Activated CD4-positive, alpha-beta T cell treated with anti-CD3 and anti-CD28 coated beads, Interleukin-2, Interleukin-6, amounts not matched to agents 100 ng/mL and 50 ng/mL, durations not matched to agents 16 hours and 8 hours (primary cell): ENCODE data around the gene SUCLG1.
"Not testable (repeated sequence)": the region's sequence is repeated elsewhere in the genome, so short reads cannot be mapped to it uniquely, and the experiment has no call there.

Experiments
- DNase-seq: peaks from one replicate; pipeline ENCODE4 v3.0.0-alpha.2; 2020

Gene SUCLG1

DNA sequence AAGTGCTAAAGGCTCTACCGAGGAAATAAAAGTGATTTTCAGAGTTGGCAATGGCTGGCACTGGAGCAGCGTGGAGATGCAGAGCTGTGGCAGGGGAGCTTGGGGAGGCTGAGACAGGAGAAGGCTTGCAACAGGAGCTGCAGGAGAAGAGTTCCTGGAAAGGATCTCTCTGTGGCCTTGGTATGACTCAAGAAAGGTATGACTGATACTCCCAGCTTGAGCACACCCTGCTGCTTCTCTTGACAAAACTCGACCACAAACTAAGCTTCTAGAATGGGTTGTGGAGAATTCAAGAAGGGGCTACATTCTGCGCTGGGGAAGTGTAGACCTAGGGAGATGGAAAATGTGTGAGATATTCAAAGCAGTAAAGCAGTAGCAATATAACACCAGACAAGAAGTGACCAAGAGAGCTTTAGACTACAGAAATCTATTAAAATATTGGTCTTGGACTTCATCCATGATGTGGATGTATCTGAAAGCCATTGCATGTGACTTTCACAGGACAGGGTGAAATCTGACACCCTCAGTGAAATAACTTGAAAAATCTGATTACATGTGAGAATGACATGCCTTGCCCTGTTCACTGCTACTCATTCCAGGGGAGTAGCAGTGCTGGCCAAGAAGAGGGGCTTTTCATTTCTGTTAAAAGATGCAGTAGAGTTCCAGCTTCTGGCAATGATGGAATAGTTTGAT, 41.5 kb downstream of the SUCLG1 start:
- peak; percentile 67 for DNase-seq

DNA sequence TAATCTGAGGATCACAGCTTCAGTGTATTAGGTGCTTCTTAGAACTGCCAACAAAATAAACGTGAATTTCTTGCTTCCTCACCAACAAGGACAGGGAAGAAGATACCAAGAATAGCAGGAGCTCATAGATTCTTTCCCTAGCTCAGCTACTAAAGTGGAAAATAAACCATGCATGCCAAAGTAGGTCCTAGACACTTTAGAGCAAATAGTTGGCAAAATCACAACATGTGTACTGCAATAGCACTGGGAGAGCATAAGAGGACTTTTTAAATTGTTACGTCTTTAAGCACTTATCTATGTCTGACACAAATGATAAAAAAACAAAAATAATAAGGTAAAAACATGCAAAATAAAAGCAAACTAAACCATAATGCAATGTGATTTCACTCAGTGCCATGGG, 49.5 kb downstream of the SUCLG1 start:
- DNase-seq: no peak

DNA sequence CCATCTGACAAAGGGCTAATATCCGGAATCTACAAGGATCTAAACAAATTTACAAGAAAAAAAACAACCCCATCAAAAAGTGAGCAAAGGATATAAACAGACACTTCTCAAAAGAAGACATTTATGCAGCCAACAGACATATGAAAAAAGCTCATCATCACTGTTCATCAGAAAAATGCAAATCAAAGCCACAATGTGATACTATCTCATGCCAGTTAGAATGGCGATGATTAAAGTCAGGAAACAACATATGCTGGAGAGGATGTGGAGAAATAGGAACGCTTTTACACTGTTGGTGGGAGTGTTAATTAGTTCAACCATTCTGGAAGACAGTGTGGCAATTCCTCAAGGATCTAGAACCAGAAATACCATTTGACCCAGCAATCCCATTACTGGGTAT, 57.0 kb downstream of the SUCLG1 start:
- DNase-seq: not testable (repeated sequence)

DNA sequence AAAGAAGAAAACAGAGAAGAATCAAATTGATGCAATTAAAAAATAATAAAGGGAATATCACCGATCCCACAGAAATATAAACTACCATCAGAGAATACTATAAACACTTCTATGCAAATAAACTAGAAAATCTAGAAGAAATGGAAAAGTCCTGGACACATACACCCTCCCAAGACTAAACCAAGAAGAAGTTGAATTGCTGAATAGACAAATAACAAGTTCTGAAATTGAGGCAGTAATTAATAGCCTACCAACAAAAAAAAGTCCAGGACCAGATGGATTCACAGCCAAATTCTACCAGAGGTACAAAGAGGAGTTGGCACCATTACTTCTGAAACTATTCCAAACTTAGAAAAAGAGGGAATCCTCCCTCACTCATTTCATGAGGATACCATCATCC, 59.2 kb downstream of the SUCLG1 start:
- DNase-seq: not testable (repeated sequence)

DNA sequence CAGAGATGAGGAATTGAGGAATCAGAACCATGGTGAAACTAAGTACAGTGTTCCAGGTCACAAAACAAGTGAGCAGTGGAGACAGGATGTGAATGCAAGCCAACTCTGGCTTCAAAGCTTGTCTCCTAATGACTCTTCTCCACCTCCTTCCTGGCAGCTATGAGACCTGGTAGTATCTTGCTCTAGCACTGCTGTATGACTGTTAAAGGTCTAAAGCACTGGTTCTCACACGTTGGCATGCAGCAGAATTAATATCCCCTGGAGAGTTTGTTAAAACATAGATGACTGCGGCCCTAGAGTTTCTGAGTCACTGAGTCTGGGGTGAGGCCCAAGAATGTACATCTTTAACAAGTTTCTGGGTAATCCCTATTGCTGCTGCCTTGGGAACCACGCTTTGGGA, 63.3 kb downstream of the SUCLG1 start:
- peak; percentile 13 for DNase-seq

DNA sequence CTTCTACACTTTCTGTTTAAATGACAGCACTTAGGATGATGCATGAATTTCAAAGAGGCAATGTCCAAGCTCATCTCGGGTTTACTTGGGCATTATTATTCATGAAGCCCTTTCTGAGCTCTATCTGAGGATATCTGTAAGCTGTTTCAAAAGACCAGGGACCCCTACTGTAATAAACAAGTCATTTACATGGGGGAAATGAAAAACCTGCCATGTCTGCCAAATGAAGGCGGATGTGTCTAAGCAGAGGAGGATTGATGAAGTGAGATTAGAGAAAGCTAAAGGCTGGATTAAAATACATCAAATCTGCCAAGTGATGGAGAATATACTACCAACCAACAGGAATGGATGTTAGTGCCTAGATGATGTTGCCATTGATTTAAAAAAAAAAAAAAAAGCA, 64.5 kb downstream of the SUCLG1 start:
- no peak for DNase-seq

DNA sequence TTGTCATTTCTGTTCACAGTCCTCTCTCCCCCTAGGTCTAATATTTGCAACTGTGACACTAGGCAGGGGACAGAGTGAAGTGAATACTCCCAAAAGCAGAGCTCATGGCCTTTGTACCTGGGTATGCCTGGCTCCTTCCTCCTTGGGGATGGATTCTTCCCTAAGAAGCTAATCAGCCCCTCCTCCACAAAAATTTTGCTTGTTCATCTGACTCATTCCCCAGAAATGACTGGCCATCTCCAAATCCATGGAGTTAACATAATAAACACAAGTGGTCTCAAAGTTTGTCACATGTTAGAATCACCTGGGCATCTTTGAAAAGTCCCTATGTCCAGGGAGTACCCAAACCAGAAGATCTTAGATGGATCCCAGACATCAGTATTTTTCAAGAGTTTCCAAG, 65.3 kb downstream of the SUCLG1 start:
- no peak for DNase-seq

DNA sequence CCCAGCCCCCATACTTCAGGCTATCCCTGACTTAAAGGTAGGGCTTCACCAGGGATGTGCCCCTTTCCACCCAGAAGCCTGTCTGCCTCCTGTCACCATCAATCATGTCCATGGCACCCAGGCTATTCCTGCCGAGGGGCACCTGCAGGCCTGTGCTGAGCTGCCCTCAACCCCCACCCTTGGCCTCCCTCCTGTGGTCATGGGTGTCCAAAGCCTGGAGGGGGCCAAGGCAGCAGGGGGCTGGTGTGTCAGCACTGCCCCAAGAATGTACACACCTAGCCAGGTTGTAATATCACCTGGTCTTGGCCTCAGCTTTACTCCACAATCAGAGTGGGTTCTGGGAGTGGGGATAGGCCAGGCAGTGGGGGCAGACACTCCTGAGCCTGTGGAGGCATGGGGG, 69.3 kb downstream of the SUCLG1 start:
- DNase-seq: no peak

DNA sequence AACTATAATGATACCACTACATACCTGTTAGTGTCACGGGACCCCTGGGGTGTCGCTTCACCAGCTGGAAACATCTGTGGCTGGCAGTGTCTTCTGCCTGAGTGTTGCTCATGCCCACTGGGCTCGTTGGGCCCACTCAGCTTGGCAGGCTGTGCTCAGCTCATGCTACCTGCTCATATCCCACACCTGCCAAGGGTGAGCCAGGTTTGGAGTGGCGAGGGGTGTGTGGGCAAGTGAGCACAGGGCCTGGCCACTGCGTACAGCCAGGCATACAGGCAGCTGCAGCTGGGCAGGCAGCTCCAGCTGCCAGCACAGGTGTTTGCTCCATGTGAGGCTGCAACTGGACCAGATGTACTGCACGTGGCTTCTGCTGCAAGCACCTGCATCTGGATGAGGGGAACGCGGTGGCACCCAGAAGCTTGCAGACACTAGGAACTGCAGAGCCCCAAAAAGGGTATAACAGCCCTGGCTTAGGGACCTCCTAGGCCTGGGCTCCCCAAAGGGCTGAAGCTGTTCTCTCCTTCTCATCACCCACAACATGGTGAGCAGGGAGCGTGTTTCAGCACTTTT, 70.1 kb downstream of the SUCLG1 start:
- no peak for DNase-seq

DNA sequence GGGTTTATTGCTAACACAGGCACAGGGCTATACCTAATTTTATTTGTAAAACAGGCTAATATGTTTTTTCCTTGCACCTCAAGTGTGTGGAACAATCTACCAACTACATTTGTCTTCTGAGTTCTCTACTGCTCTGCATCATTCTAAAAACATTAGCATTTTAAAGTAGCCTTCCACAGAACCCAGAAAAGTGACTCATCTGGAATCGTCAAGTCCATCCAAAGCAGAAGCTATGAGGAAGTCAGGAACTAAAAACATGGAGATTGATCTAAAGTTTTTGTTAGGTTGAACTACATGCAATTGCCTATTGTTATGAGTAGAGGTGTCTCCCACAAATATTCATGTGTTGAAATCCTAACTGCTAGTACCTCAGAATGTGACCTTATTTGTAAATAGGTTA, 70.9 kb downstream of the SUCLG1 start:
- DNase-seq: no peak

DNA sequence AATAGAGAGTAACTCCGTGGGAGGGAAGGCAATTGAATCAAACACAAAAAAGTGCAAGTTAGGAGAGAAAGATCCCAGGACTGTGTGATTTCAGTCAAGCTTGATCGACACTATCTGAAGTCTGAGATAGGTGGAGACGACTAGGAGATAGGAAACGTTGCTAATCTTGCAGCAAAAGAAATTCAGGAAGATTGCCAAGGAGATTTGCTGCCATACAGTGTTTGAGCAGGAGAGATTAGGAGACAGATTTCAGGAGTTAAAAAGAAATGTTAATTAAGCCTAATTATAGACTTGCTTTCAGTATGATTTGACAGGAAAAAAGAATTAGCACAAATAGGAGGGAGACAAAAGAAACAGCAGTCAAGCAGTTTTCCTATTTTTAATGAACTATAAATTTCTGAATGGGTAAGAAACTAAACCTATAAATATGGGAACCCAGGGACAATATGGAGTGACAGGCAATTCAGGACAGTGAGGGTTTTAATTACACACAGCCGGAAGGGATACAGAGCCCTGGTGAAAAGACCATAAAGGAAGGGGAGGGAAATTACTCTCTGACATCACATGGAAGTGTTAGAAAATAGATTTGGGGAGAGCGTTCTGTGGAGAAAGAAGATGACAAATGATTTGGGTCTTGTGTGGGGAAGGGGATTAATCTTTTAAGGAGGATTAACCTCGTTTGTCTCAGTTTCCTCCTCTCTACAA, 72.6 kb downstream of the SUCLG1 start:
- no peak for DNase-seq

DNA sequence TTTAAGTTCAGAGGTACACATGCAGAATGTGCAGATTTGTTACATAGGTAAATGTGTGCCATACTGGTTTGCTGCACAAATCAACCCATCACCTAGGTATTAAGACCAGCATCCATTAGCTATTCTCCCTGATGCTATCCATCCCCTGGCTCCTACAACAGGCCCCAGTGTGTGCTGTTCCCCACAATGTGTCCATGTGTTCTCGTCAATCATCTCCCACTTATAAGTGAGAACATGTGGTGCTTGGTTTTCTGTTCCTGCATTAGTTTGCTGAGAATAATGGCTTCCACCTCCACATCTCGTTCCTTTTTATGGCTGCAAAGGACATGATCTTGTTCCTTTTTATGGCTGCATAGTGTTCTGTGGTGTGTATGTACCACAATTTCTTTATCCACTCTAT, 75.8 kb downstream of the SUCLG1 start:
- DNase-seq: no peak

DNA sequence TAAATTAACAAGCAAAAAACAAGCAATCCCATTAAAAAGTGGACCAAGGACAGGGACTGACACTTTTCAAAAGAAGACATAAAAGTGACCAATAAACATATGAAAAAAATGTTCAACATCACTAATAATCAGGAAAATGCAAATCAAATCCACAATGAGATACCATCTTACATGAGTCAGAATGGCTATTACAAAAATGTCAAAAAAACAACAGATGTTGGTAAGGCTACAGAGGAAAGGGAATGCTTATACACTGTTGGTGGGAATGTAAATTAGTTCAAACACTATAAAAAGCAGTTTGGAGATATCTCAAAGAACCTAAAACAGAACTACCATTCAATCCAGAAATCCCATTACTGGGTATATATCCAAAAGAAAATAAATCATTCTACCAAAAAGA, 78.2 kb downstream of the SUCLG1 start:
- no peak for DNase-seq

DNA sequence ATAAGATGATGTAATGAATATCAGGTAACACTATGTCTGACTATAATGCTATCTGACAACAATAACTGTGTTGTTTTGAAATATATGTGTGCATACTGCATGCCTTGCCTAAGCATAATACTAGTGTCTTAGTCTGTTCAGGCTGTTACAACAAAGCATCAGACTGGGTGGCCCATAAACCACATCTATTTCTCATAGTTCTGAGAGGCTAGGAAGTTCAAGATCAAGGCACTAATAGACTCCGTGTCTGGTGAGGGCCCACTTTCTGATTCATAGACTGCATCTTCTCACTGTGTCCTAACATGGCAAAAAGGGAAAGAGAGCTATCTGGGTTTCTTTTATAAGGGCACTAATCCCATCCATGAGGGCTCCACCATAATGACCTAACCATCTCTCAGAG, 80.1 kb downstream of the SUCLG1 start:
- DNase-seq: no peak

DNA sequence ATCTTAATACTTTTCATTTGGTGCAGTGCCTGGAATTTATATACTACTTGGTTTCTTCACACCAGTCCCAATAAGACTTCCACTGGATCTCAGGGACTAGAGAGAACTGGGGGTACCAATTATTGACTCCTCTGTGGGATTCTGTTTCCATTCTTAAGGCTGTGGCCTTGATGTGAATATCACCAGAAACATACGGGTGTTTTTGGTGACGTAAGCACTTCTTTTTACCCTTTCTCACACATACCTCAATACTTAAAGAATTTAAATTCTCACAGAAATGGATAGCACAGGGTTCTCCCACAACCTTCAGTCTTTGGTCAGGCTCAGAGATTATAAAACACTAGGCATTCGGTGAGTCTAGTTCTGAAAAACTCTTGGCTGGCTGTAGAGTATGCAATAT, 84.1 kb downstream of the SUCLG1 start:
- no peak for DNase-seq

DNA sequence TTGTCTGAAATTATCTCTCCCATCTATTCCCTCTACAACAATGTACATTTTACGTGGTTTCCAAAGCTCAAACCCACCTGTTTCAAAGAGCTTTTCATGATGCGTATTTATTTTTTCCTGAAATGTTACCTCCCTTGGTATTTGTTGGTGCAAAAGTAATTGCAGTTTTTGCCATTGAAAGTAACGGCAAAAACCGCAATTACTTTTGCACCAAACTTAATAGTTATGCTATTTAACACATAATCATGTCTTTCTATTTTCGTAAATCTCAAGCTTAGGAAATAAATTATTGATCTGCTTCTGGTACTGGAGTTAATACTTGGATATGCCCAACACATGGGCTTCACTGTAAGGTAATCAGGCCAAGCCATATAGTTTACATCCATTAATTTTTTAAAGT, 85.2 kb downstream of the SUCLG1 start:
- DNase-seq: no peak
